ENCODE data around the gene ARL11. TPM values are rescaled to one million over a fixed set of nuclear protein-coding genes. Genes with fewer than 3 reads are reported as not detected.

ARL11 gene
- total RNA-seq, 1 experiment from 2014 or later: not detected

DNA sequence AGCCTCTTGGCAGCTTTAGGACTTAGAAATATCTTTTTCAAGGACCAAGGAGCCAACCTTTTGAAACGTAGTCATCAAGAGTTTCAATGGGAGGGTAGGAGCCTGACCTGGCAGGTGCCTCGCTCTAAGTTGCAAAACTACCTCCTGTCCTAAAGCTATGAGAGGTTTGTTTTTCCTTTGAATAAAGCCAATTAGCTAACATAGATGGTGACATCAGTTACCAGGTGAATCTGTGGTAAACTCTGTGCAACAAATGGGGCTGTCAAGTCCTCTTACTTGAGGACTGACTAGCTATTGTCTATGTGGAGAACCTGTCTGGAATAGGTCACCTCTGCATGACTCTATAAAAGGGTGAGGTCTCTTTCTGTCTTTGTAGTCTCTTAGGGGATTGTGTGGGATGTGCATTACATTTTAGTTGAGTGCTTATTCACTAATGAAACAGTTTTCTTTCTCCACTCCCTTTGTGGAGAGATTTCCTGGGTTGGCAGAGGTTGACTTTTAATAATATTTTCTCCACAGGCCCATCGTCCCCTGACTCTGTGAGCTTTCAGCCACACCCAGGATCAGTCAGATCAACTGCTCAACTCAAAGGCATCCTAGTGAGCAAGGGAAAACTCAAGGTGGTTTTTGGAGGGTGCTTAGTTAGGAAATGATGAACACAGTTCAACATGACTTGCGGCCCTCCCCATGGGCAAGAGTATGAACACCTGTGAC, 9.9 kb downstream of the ARL11 start:
- in situ Hi-C loops (cut with HindIII; ENCODE audit: low pct_unique_long_range_greater_than_20kb, low sequenced_read_pairs): no loop called here
- DNase-seq (ENCODE audit: low read depth): no peak

DNA sequence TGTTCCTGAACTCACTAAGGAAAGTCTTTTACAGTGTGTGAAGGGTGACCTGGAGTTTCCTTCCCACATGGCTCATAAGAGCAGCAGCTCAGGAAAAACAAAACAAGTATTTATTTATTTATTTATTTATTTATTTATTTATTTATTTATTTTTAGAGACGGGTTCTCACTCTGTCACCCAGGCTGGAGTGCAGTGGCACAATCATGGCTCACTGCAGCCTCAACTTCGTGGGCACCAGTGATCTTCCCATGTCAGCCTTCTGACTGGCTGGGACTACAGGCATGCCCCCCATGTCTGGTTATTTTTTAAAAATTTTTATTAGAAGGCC, 10.4 kb downstream of the ARL11 start:
- no peak for DNase-seq (ENCODE audit: low read depth)

DNA sequence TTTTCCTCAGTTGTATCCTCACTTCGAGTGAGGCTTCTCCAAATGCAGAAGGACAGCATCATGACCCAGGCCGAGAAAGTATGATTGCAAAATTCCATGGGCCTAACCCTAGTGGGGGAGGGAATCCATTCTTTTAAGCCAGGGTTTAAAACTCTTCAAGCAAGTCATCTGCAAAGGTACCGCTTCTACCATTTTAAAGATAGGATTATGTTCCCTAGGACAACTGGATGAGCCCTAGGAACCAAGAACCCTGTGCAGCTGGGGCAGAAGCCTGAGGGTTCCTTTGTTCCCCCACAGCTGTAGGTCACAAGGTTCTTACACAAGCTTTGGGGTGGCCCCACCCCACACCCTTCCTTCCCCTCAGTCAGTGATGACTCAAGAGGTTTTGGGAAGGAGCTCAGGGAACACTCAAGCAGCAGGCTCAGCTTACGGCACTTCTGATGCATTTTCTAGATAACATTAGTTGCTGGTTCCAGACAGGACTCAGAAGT, 13.5 kb downstream of the ARL11 start:
- in situ Hi-C loops (cut with HindIII; ENCODE audit: low pct_unique_long_range_greater_than_20kb, low sequenced_read_pairs): no loop called here
- no peak for DNase-seq (ENCODE audit: low read depth)

More for the DNA sequence above, 10.4 kb downstream of the ARL11 start:
- in situ Hi-C loops (cut with HindIII; ENCODE audit: low pct_unique_long_range_greater_than_20kb, low sequenced_read_pairs): no loop called here

DNA sequence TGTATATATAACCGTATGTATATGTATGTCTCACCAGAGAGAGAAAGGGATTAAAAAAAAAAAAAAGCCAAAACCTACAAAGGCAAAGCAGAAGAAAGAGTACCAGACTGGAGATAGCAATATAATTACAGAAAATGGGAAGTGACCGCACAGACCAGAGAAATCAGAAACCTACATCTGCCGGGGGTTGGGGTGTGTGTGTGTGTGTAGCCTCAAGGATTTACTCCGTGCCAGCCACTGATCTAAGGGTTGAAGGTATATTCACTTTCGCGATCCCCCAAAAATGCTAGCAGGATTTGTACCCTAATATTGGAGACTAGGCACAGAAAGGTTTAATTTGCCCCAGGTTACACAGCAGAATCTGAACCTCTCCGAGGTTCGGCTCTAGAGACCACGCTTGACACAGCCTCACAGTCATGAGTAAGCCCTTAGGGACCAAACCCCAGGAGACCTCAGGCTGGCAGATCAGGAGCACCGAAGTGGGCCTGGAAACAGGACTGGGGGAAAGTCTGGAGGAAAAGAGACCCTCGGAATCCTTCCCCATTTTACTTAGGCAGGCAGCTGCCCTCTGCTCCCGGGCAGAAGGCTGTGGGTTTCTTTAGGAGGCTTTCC, 14.8 kb downstream of the ARL11 start:
- in situ Hi-C loops (cut with HindIII; ENCODE audit: low pct_unique_long_range_greater_than_20kb, low sequenced_read_pairs): no loop called here
- DNase-seq (ENCODE audit: low read depth): no peak

DNA sequence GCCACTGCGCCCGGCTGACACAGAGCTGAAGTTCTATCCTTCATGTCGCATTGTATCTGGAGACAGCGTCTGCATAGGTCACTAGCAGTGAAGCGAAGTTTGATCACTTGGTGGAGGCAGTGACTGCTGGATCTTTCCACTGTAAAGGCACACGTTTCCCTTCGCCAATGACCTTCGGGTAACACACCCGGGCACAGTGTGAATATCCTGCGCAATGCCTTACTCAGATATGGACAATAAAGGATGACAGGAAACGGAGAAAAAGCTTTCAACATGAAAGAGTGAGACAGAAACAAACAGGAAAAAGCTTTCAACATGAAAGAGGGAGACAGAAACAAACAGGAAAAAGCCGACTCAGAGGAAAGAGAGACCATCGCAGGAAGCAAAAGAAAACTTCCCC, 17.1 kb downstream of the ARL11 start:
- DNase-seq (ENCODE audit: low read depth): no peak
- in situ Hi-C loops (cut with HindIII; ENCODE audit: low pct_unique_long_range_greater_than_20kb, low sequenced_read_pairs): no loop called here

DNA sequence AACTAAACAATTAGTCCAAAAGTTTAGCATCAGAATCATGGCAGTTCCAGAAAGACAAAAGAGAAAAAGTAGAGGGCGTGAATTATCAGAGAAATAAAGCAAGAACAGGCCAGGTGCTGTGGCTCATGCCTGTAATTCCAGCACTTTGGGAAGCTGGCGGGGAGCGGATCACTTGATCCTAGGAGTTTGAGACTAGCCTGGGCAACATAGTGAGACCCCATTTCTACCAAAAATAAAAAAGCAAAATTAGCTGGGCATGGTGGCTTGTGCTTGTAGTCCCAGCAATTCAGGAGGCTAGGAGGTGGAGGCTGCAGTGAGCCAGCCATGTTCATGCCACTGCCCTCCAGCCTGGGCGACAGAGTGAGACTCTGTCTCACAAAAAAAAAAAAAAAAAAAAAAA, 18.4 kb downstream of the ARL11 start:
- in situ Hi-C loops (cut with HindIII; ENCODE audit: low pct_unique_long_range_greater_than_20kb, low sequenced_read_pairs): no loop called here
- no peak for DNase-seq (ENCODE audit: low read depth)

DNA sequence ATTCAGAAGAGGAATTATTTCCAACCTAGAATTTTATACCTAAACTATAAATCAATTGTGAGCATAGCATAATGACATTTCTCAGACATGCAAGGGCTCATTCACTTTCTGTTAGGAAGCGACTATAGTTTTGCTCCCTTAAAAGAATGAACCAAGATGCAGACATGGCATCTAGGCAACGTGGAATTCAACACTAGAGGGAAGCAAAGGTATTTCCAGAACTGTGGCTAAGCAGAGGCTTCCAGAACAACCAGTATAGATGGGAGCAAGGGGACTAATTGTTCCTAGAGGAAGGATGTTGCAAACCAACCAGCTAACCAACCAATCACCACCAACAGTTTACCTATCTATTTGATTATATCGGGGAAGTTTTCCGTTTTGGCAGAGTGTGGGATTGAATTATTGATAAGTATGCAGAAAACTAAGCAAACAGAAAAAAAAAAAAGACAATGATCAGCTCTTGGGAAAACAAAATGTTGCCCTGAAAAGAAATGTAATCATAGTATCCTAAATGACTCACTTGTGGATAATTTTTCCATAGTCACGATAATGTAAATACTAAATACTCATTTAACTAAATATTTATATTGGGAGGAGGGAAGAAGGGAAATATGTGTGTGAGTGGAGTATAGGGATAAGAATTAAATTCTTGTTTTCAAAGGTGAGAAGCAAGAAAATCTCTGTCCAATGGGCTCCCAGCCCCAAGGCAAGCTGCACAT, 21.1 kb downstream of the ARL11 start:
- in situ Hi-C loops (cut with HindIII; ENCODE audit: low pct_unique_long_range_greater_than_20kb, low sequenced_read_pairs): no loop called here
- DNase-seq (ENCODE audit: low read depth): no peak

DNA sequence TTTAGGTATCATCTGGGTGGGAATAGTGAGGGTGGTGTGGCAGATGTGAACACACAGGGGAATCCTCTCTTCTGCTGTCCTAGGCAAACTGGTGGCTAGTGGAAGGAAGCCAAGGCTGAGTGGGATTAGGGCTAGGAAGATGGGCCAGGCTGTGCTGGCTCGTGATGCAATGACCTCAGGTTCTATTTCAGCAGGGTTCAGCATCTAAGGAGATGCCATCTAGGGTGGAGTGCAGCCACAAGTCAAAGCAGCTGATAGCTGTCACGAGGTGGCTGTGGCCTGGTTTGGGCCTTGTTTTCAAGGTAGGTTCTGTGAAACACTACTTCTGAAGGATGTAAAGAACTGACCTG, 21.6 kb downstream of the ARL11 start:
- in situ Hi-C loops (cut with HindIII; ENCODE audit: low pct_unique_long_range_greater_than_20kb, low sequenced_read_pairs): no loop called here
- no peak for DNase-seq (ENCODE audit: low read depth)

DNA sequence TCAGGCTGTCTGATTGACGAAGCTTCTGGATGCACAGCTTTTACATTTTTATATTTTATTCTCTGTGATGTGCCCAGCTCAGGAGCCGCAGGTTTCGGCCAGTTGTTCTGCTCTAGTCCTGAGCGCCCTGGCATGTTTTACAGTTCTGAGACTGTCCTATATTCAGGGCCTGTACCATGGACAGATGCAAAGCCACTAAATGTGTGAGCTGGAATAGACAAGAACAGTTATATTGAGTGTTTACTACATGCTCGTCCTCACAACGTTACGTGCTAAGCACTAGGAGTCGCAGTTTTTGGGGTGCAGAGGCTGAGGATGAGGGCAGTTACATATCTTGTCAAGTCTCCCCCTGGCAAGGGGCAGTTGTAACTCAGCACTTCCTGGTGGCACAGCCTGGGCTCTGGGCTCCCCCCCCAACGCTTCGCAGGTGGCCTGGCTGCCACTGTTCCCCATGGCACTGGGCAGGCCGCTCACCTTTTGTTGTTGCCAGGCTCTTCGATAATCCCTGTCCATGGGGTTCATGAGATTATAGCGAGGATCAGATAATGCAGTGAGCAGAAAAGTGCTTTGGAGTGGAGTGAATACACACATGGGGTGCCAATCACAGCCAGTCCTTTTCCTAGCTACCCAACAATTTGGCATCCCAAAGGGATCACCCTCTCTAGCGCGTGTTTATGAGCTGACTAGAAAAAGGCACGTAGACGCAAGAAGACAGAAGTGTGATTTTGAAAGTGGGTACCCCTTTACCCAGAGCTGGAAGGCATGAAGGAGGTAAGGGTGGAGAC, 23.5 kb downstream of the ARL11 start:
- in situ Hi-C loops (cut with HindIII; ENCODE audit: low pct_unique_long_range_greater_than_20kb, low sequenced_read_pairs): no loop called here
- DNase-seq (ENCODE audit: low read depth): no peak

DNA sequence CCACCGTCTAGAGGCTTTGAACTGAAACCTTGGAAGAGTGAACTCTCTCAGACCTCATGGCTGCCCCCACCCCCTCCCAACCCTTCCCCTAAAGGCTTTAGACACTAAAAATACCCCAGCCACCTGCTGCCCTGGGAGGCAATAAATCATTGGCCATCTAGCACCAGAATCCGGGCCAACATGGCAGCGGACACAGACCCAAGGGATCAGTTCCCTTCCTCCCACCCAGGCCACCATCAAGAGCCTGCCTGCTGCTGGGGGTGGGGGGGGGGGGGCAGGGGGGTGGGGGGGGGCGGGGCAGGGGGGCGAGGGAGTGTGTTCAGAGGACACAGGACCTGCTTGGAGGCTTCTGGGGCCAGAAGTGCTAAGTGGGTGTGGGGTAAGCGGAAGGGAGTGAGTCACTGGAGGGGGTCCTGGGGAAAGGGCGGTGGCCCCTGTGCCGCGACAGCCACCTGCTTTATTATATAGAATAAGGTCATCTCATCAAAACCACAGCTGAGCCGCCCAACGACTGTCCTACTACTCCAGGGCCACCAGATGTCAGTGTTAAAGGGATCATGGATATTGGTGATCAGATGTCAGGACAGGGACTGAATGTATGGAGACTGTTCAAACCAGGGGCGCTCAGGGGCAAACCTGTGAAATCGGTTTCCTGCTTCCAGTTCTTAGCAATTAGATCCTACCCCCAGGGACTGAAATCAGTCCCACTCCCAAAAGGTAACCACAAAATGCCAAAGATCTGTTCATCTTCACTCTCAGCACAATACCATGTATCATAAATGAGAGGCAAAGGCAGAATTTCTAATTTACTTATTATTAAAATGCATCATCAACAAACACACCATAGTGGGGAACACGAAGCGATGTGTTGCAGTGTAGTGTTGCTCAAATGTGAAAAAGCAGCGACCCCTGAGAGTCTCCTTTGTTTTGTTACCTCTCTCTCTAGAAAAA, 24.3 kb downstream of the ARL11 start:
- in situ Hi-C loops (cut with HindIII; ENCODE audit: low pct_unique_long_range_greater_than_20kb, low sequenced_read_pairs): no loop called here

DNA sequence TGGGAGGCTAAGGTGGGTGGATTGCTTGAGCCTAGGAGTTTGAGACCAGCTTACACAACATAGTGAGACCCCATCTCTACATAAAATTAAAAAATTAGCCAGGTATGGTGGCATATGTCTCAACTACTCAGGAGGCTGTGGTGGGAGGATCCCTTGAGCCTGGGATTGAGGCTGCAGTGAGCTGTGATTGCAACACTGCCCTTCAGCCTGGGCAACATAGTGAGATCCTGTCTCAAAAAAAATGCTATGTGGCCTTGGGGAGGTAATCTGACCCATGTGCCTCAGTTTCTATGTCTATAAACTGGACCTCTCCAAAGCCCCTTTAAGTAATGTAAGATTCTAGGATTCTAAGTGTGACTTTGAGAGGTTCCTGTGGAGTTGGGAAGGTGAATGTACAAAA, 25.2 kb downstream of the ARL11 start:
- no peak for DNase-seq (ENCODE audit: low read depth)
- in situ Hi-C loops (cut with HindIII; ENCODE audit: low pct_unique_long_range_greater_than_20kb, low sequenced_read_pairs): no loop called here

More for the DNA sequence above, 24.3 kb downstream of the ARL11 start:
- DNase-seq (ENCODE audit: low read depth): no peak

DNA sequence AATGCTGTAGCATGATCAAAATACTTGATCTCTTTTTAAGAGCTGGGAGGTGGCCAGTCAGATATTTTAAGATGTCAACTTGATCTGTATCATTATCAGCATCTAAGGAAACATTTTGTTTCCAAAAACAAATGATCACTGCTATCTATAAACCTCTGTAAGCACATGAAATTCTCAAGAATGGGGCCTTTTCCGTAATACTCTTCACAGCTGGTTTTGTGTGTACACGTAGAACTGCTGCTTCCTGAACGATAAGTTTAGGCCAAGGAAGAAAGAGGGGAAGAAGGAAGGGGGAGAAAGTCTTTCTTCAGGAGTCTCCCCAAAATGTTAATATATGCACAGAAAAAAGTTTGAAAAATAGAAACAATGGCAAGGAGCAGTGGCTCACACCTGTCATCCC, 25.7 kb downstream of the ARL11 start:
- in situ Hi-C loops (cut with HindIII; ENCODE audit: low pct_unique_long_range_greater_than_20kb, low sequenced_read_pairs): no loop called here

DNA sequence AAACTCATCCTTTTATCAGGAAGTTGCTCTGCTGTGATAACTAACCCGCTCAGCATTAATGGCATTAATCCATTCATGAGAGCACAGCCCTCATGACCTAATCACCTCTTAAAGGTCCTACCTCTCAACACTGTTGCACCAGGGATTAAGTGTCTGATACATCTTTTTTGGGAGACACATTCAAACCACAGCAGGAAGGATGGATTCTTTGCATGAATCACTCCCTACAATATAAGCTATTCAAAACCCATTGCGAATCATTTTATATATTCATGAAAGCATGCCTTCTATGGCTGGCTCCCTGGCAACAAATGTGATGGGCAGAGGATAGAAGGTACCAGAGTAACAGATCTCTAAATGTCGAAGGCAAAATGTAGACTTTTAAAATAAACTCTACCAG, 27.6 kb downstream of the ARL11 start:
- in situ Hi-C loops (cut with HindIII; ENCODE audit: low pct_unique_long_range_greater_than_20kb, low sequenced_read_pairs): no loop called here
- no peak for DNase-seq (ENCODE audit: low read depth)

More for the DNA sequence above, 25.7 kb downstream of the ARL11 start:
- no peak for DNase-seq (ENCODE audit: low read depth)

DNA sequence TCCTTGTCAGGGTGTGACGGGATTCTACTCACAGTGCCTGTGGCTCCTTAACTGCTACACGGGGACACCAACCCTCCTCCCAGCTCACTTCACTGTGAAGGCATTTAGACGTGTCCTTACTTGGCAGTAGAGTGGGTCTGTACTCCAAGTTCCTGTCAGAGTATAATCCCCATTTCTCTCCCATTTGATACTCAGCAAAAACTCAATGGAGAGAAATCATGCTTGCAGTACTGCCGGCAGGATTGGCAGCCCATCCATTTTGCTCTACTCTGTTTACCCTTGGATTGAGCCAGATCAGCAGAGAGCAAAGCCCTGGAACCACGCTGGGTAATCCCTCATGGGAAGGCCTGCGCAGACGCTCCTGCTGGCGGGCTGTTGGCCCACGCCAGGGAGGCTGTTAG, 28.9 kb downstream of the ARL11 start:
- DNase-seq (ENCODE audit: low read depth): no peak

DNA sequence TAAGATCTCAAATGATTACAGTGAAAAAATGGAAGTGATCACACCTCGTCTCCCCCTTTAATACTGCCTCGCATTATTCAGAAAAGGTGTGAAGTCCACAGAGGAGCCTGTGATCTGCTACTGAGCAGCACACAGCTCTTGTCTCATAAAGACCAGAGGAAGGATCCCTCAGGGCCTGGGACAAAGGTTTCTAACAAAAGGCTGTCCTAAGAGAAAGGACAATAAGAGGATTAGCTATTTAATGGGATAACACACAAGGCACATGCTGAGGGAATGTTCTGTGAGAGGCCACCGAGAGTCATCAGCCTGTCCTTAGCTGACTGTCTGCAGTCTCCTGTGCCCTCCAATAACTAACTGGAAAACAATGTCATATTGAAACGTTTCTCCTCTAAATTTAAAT, 36.3 kb downstream of the ARL11 start:
- in situ Hi-C loops (cut with HindIII; ENCODE audit: low pct_unique_long_range_greater_than_20kb, low sequenced_read_pairs): no loop called here
- DNase-seq (ENCODE audit: low read depth): no peak

More for the DNA sequence above, 28.9 kb downstream of the ARL11 start:
- in situ Hi-C loops (cut with HindIII; ENCODE audit: low pct_unique_long_range_greater_than_20kb, low sequenced_read_pairs): no loop called here

DNA sequence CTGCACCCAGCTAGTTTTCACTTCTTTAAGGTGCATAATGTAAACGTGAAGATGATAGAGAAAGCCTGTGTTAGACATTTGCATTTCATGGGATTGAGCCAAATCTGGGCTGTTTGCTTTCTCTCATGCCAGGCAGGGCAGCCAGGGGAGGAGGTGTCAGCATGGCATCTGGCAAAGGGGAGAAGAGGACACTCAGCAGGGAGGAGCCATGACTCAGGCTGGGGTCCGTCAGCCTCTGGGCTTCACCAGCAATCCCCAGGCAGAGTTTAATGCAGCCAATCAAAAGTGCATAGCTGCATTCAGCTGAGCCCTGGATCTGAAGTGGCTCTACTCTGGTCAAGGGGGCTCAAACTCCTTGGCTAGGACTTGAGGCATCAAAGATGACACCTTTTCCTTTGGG, 39.5 kb downstream of the ARL11 start:
- in situ Hi-C loops (cut with HindIII; ENCODE audit: low pct_unique_long_range_greater_than_20kb, low sequenced_read_pairs): no loop called here
- no peak for DNase-seq (ENCODE audit: low read depth)

DNA sequence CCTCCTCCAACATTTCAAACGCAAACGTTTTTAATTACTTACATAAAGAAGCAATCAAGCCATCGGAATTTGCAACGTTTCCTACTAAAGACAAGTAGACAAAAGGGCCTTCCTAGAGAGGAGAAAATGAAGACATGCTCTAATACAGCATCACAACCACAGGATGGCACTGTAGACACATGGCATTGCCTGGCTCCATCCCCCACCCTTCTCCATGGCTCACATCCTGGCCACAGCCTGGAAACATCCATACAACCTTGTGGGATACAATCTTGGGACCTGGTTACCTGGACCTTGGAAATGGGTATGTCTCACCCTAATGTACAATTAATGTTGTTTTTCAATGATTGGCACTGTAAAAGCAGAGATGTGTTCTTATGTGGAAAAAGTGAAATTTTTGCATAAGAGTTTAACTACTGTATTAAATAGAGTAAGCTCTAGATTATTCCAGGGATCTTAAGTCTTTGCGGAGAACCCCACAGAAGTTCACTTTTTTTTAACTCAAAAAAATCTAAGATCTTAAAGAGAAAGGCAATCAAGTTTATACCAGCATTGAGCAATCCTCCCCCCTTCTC, 41.5 kb downstream of the ARL11 start:
- in situ Hi-C loops (cut with HindIII; ENCODE audit: low pct_unique_long_range_greater_than_20kb, low sequenced_read_pairs): no loop called here
- DNase-seq (ENCODE audit: low read depth): peak; percentile 63

DNA sequence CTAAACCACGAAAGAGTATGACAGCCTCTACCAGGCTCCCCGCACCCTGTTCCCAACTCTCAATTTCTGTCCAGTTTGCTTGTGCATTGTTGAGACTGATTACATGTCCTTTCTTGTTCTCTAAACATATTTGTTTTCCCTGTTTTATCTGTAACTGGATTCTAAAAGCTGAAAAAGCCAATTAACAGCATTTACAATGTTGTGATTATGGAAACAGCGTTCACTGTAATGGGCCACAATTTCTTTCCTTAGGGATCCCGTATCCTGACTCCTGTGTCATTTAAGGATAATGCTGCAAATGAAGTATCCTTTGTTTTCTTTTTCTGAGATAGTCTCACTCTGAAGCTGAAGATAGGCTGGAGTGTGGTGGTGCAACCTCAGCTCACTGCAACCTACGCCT, 42.5 kb downstream of the ARL11 start:
- in situ Hi-C loops (cut with HindIII; ENCODE audit: low pct_unique_long_range_greater_than_20kb, low sequenced_read_pairs): no loop called here
- no peak for DNase-seq (ENCODE audit: low read depth)

Measured in Caki2 (cell line).